Stimulated activated CD4-positive, alpha-beta T cell treated with anti-CD3 and anti-CD28 coated beads, TNF-alpha, amount 100 ng/mL, for 4 hours (primary cell): ENCODE measurements around the gene GLT8D2.

Experiments used
- DNase-seq, 3 experiments: peaks; one replicate each; pipeline ENCODE4 v3.0.0-alpha.2; 2020; ENCODE audit warnings: low read depth in 3 of 3

GLT8D2 gene, protein sequence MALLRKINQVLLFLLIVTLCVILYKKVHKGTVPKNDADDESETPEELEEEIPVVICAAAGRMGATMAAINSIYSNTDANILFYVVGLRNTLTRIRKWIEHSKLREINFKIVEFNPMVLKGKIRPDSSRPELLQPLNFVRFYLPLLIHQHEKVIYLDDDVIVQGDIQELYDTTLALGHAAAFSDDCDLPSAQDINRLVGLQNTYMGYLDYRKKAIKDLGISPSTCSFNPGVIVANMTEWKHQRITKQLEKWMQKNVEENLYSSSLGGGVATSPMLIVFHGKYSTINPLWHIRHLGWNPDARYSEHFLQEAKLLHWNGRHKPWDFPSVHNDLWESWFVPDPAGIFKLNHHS

DNA sequence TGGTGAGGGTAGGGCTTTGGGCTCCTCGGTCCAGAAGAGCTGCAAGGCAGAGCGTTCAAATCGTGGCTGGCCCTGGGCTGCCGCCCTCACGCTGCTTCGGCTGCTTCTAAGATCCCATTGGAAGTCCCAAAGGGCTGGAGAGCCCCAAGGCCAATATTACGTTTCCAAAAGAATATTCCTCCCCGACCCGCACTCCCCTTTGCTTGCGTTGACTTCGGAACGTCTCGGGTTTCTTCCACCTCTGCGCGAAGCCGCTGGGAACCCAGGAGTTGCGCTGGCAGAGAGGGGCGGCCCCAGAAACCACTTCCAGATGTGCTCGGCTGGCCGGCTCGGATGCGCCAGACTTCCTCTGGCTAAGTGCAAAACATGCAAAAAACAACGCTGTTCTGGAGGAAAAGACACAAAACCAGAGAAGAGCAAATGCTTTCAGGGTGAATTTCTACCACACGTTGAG lies at the start of gene GLT8D2:
Gene GLT8D2 (minus strand): TSS at position 285 of the 454 bp plus-strand sequence. CDS start 30,539 bp downstream, outside the sequence.
- DNase-seq: no peak

DNA sequence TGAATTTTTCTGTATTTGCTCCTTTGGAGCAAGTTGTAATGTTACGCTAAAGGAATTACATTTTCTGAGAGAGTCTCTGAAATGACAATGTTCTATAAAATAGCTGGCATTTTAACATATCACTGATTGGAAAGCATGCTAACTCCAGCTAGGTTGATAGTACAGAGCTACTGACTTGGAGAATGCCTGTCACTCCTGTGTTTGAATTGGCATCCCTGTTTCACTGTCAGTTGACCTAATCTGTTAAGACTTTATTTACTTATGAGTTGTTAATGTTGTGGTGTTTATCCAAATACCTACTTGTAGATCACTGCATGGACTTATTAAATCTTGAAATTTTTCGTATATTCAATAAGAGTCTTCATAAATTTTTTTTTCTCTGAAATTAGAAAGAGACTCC lies 48.0 kb upstream of the GLT8D2 start:
- no peak for DNase-seq

DNA sequence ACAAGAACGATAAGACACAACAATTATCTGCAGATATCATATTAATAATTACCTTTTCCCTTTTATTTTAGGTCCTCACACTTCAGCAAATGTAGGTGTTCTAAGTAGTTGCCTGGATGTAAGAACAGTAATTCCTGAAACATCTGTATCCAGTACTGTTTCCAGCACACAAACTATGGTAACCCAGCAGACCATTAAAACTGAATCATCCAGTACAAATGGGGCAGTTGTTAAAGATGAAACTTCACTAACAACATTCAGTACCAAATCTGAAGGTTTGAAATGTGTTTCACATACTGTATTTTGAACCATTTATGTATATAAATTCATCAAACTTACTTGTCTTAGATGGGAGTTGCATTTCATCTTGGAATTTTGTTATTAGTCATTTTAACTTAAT lies 45.3 kb upstream of the GLT8D2 start:
- no peak for DNase-seq

DNA sequence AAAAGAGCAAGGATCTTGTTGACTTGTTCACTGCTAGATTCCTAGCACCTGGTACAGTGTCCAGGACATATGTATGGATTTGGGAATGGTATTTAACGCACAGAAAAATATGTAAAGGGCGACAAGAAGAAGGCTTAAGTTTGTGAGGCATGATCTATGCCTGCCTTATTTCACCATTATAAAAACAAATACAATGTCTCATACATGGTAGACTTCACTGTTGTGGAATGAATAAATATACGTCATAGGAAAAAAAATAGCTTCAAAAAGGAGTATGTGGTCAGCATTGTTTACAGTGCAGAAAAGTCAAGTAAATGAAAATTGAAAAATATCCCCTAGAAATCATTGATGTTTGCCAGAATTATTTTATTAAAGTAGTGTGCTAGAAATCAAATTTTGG lies 44.3 kb upstream of the GLT8D2 start:
- DNase-seq: no peak

DNA sequence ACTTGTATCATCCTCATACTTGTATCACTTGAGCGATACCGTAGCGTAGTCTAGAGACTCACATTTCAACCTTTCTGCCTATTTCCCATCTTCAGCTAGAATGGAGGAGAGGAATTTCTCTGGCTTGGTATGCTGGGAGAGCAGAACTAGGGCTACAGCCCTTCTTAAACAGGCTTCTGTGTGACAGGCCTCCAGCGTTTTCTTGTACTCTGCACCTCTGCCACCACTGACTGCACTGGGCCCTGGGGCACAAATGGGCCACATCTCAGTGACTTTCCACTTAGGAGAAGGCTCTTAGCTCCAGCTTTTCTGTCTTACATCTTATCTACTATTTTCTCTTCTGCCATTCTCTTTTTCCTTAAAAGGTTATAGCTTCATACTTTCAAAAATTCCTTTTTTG lies 41.1 kb upstream of the GLT8D2 start:
- DNase-seq: no peak

DNA sequence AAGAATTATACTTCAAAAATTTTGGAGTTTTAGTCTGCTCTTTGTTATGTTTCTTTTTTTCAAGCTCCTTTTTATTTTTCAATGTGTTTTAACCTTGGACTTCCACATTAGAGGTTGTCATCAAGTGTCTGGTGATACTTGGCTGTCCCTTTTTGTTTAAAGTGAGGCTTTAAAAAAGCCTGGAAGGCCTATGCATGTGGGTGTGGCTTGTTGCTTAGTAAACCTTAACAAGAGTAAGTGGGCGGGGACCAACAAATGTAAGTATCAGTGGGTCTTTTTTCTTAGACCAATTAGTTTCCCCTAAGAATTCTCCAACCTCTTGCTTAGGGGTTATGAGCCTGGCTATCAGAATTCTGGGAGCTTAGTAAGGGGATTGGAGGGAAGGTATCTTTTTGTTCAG lies 40.7 kb upstream of the GLT8D2 start:
- DNase-seq: no peak

DNA sequence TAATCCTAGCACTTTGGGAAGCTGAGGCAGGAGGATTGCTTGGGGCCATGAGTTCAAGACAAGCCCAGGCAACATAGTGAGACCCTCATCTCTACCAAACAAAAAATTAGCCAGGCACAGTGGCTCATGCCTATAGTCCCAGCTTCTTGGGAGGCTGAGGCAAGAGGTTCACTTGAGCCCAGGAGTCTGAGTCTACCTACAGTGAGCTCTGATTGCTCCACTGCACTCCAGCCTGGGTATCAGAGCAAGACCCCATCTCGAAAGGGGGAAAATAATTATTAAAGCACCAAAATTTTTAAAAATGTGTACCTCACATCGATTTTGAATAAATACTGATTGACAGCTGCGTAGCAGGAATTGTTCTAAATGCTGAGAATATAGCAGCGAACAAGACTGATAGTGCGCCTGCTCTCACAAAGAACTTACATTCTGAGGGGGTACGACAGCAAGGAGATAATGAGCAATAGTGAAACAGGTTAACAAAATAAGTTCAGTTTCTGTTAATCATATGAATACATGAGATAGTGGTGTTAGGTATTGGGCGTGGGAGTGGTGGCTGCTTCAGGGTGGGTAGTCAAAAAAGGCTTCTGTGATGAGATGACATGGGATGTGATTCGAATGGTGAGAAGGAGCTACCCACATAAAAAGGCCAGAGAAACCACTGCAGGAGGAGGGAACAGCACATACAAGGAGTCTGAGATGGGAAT lies 33.9 kb upstream of the GLT8D2 start:
- DNase-seq: no peak

DNA sequence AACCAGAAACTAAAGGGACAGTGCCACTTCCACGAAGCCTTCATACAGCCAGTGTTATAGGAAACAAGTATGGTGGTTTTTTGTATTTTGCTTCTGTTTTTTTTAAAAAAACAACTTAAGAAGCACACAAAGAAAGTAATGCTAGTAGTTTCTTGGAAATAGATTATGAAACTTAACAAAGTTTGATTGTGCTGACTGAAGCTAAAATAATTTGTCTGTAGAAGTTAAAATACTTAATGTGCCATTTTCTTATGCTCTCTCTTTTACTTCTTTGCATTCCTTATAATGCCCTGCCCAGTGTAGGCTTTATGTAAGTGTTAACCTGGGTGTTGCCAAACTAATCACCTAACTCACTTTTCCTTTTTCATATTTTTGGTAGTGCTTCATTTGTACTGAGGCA lies 30.8 kb upstream of the GLT8D2 start:
- no peak for DNase-seq

DNA sequence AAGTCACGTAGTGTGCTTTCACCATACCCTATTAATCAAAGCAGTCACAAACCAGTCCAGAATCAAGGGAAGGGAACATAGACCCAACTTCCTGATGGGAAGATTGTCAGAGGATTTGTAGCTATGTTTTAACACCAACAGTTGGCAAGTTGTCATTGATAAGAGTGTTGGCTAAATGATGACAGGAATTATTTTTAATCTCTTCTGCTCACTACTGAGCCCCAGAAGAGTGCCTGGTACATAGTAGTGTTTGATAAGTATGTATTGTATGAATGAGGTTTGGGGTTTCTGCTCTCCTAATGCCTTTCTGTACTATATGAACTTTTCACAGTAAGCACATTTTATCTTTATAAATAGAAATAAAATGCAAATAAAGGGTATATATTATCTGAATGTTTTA lies 29.0 kb upstream of the GLT8D2 start:
- DNase-seq: no peak

DNA sequence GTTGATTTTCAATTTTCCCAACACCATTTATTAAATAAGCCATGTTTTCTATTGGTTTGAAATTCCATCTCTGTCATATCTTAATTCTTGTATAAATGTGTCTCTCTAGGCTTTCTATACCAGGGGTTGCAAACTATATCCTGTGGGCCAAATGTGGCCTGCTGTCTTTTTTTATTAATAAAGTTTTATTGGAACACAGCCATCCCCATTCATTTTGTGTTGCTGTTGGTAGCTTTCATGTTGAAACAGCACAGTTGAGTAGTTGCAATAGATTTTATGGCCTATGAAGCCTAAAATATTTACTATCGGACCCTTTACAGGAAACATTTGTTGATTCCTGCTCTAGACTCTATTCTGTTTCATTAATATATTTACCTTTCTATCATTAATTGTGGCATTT lies 23.7 kb upstream of the GLT8D2 start:
- DNase-seq: no peak

DNA sequence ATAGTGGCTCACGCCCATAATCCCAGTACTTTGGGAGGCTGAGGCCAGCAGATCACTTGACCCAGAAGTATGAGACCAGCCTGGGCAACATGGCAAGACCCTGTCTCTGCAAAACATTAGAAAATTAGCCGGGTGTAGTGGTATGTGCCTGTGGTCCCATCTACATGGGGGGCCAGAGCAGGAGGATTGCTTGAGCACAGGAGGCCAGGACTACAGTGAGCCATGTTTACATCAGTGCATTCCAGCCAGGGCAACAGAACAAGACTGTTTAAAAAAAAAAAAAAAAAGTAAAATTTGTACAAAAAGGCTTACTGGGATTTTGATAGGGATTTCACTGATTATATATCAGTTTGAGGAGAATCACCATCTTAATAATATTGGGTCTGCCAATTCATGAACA lies 22.1 kb upstream of the GLT8D2 start:
- no peak for DNase-seq

DNA sequence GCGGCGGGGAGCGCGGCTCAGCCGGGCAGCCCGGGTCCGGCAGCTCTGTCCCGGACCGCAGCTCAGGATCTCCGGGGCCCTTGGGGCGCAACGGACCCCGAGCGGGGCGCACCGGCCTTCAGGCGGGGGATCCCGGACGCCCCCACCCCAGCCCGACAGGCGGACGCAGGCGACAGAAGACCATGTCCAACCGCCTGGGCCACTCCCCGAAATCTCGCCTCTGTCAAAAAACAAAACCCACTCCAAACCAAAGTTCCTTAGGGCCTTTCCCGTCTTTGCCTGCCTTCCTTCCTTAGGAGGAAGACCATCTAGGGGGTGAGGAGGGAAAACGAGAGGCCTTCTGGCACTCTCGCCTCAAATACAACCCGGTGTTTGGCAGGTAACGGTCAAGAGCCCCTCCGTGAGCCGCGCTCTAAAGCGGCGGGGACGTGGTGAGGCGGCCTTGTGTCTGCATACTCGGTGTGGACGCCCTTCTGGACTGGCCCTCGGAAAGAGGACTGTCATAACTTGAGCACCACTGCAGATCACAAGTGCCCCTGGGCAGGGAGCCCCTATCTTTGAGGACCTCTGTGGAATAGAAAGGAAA lies 14.9 kb upstream of the GLT8D2 start:
- DNase-seq: no peak

DNA sequence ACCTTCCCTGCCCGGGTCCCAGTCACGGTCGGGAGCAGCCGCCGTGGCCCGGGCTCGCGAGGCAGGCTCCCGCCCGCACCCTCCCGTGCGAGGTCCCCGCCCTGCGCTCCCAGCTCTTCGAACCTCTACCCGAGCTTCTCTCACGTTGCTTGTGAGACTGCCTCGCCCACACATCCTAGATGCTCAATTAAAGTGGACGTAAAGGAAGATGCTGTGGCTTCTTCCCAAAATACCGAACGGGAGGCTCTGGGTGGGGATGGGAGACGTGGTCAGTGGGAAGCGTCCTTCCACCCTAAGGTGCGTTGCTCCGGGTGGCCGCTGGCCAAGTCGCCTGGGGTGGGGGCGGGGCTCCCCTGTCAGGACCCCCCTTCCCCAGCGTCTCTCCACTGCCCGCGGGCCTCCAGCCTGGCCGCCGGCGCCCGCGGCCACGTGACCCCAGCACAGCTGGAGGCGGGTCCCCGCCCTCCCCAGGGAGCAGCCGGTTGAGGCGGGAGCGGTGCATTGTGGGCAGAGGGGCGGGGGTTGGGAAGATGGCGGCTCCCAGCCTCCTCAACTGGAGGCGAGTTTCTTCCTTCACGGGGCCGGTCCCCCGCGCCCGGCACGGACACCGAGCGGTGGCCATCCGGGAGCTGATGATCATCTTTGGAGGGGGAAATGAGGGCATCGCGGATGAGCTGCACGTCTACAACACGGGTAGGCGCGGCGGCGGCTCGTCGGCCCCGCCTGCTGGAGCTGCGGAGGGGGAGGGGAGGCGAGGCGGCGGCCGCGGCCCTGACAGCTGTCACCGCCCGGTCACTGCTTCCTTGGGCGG lies 14.2 kb upstream of the GLT8D2 start, which contains the start of gene HCFC2:
Gene HCFC2 (plus strand): TSS at position 501 of the 811 bp plus-strand sequence. CDS start 30 bp downstream, at position 531.
- DNase-seq: peak; percentile 79 to 87 (median 80)

DNA sequence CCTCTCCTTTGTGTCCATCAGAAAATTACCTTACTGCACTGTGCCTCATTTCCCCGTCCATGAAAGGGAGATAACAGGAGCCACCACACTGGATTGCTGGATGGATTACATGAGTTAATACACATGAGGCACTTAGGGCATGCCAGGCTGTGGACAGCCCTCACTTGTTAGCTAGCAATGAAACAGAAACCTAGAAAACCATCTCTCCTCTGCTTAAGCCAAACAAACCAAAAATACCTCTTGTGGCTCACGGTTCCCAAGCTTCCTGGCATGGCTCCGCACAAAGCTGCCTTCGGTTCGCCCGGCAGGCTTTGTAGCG lies 13.7 kb upstream of the GLT8D2 start:
- no peak for DNase-seq

DNA sequence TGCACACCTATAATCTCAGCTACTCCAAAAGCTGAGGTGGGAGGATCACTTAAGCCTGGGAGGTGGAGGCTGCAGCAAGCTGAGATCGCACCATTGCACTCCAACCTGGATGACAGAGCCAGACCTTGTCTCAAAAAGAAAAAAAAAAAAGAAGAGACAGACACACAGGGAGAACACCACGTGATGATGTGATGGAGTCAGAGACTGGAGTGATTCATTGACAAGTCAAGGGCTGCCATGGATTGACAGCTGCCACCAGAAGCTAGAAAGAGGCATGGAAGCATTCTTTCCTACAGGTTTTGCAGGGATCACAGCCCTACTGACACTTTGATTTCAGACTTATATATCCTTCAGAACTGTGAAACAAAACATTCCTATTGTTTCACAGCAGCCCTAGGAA lies 10.8 kb upstream of the GLT8D2 start:
- no peak for DNase-seq

DNA sequence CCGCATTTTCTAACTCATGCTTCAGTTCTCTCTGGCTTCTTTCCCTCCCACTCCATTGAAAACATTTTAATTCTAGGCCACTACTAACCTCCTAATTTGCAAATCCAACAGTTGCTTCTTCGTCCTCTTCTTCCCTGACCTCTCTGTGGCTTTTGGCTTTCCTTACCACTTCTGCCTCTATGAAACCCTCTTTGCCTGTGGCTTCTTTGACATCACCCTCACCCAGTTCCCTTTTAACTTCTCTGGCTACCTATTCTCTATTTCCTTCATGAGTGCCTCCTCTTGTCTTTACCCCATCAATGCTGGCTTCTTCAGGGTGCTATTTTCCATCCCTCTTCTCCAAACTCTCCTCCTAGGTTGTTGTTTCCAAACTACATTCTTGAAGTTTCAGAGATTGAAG lies 10.0 kb upstream of the GLT8D2 start:
- DNase-seq: no peak

DNA sequence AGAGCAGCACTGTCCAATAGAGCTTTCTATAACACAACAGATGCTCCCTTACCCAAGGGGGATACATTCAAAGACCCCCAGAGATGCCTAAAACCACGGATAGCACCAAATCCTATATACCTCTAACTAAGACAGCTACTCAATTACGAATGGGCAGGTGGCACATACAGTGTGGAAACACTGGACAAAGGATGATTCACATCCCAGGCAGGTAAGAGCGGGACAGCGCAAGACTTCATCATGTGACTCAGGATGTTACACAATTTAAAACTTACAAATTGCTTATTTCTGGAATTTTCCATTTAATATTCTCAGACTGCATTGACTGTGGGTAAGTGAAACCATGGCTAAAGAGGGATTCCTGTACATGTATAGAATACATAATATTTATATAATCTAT lies 8.8 kb upstream of the GLT8D2 start:
- DNase-seq: no peak

DNA sequence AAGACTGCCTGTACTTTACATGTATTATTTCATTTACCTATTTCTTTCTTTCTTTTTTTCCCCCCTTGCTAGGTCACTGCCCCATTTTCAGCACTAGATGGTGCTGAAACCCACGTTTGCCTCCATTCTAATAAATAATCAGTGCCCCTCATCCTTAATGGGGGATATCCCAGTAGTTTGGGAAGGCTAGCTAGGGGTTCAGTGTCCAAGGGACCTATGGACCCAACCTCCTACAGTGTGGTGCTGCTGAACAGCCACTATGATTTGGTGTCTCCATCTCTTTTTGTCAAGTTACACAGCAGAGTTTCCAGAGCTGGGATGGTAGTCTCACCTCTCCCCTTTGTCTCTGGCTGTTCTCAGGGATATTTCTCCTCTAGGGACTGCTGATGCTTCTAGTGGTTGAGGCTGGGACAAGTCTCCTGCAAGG lies 7.8 kb upstream of the GLT8D2 start:
- no peak for DNase-seq

DNA sequence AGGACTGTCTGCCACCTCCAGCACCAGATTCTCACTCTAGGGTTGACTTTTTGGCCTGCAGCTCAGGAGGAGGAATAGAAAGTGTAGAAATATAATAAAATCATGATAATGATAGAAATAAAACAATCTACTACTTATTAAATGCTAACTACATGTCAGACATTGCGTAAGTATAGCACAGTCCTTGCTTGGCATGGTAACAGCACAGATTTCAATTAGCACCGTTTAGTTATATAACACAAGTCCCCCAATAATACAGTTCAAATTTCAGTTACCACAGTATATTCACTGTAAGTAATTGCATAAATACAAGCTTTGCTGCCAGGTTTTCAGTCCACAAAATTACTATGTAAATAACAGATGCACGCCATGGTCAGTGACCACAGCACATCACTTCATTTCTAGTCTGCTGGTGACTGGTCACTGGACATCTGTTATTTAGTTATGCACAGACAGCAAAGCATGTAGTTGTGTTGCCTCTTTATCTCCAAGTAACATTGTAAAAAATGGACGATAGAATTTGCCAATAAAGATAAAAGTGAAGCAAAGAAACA lies 6.5 kb upstream of the GLT8D2 start:
- DNase-seq: no peak

DNA sequence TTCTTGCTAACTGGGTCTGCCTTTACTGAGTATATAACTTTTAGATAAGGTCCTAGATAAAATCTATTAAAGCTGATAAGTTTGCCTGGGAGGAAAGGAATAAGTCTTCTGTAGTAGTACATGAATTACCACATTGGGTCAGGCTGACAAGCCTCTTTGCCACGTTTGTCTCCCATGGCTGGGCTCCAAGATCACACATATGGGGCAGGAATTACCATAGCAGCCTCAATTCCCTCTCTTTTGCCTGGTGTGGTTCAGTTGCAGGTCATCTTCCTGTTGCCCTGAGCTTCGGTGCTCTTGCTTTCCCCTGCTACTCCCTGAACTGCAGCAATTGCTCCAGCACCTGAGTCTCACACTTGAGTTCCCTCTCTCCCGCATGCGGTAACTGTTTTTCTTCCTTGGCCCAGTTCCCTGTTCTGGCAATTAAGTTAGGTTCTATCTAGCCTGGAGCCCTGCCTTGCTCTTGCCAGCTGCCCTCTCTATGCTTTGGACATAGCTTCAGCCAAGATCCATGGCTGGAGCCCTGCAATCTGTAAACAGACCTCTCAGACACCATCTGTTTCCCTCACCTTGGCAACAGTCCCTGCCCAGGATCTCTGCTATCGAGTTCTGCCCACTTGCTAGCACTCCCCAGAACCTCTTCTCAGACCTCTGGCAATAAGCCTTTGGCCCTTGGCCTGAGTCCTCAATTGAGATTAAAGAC lies 5.8 kb upstream of the GLT8D2 start:
- no peak for DNase-seq

DNA sequence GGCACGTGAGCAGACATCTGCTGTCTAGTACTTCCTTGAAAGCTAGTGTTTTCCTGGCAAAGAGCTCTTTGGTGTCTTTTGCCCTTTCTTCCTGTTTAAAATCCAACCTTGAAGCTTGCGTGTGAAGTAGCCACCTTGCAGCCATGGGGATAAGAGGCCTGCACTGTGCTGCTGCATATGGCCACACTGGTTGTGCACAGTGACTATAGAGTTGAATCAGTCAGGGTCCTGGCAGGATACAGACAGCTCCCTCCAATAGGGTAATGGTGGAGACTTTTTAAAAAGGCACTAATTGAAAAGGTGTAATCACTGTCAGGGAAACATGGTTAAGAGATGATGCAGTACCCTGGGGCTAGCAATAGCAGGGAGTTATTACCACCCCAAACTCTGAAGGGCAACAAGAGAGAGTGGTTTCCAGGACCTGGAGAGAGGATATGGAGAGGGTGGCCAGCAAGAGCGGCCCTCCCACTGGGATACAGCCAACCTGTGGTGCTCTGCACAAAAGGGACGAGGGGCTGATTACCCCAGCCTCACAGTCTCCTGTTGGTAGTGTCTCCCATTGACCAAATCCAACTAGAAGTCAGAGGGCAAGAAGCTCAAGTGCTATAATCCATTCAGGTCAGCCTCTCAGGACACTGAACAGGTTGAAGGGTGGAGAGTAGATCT lies 4.8 kb upstream of the GLT8D2 start:
- no peak for DNase-seq
